HG02970 (cell line): ENCODE data around the gene TENM4.

Experiments used
- ATAC-seq: cut with Tn5 transposase; IDR thresholded peaks from one replicate; pipeline ENCODE4 v1.9.1; 2021; ENCODE audit warnings: mild to moderate bottlenecking, moderate library complexity, moderate number of reproducible peaks; ENCODE audit not compliant: unreplicated experiment, low FRiP score

Gene TENM4

DNA sequence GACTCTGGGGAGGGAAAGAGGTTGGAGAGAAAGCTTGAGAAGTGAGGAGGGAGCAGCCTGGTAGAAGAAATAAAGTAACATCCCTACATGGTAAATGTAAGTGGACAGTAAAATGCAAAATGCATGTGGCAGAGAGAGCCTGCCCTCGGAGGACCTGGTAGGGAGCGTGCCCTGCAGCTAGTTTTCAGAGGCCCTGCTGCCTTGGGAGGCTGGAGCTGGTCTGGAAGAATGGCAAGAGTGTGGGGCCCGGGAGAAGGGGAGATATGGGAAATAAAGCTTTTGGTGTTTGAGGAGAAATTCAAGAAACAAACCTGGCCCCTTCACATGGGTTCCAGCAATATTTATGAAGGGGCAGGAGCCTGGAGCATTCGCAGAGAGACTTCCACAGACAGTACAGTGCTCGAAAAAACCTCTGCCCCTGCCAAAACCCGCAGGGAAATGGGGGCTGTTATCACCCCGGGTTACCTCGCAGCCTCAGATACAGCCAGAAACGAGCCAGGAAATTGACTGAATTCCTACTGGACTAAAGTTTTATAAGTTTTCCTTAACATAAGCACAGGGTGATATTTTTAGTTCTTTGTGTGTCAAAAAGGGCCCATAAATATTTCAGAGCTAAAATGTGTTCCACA is 363.0 kb downstream of the TENM4 start:
- ATAC-seq = no peak

GRCh38 chr11:79076526-79077115 is 364.2 kb downstream of the TENM4 start:
- ATAC-seq = no peak

DNA sequence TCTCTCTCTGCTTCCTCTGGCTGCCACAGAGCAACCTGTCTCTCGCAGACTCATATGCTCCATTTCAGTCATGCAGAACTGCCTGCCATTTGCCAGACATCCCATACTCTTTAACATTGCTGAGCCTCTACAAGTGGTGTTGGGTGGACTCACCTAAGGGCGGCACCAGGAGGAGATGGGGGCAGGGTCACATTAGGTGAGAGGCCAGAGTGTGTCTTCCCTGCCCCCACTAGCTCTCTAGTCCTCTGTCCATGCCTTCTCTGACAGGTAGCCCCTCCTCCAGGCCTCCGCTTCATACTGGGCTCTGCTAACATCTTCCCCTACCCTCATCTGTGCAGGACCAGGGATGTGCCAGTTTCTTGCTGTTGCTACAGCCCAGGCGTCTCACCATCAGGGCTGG is 366.3 kb downstream of the TENM4 start:
- no peak for ATAC-seq

DNA sequence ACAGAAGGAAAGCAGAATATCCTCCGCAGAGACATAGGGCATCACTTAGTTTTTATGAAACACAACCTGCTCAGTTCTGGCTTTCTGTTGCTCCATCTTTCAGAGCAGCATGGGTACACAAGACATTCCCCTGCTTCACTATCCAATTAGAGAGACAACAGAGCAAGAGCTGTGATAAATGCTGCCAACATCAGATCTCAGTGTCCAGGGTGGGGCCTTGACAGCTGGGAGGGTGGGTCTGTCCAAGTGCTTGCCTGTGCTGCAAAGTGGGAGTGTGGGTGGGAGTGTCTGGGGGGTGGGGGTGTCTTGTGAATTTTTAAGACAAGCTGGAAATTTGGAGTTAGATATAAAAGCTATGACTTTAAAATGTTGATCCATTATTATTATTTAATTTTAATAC is 369.6 kb downstream of the TENM4 start:
- ATAC-seq = no peak

DNA sequence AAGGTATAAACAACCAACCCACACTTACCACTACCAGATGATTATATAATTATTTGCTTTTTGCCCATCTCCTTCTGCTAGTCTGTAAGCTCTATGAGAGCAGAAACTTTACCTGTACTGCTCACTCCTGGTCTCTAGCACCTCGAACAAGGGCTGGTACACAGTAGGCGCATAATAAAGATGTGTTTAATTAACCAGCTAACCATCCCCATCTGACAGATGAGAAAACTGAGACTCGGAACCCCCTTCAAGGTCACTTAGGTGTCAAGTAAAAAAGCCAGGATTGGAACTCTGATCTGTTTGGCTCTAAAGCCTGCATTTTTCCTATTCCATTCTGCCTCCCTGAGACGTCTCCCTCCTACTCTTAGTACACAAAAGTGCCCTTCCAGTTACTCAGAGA is 370.3 kb downstream of the TENM4 start:
- ATAC-seq = no peak

DNA sequence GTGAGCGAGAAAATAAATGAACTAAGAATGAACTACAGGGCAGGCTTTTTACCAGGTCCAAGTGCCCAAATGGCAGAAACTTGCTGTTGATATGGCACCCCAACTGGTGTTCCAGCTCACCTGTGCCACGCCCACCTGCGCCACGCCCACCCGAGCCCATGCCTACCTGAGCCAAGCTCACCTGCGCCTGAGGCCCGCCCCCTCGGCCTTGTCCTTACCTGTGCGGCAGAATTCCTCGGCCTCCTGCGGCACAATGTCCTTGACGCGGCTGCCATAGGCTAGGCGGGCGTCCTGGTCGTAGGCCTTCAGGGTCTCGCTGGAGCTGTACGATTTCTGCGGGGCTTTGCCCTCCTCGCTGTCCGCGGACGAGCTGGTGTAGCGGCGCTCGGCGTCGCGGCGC is 371.3 kb downstream of the TENM4 start:
- ATAC-seq = no peak

GRCh38 chr11:79068356-79068755 is 372.5 kb downstream of the TENM4 start:
- no peak for ATAC-seq

GRCh38 chr11:79067352-79067679 is 373.5 kb downstream of the TENM4 start:
- ATAC-seq = no peak

GRCh38 chr11:79066456-79067351 is 374.1 kb downstream of the TENM4 start:
- no peak for ATAC-seq

DNA sequence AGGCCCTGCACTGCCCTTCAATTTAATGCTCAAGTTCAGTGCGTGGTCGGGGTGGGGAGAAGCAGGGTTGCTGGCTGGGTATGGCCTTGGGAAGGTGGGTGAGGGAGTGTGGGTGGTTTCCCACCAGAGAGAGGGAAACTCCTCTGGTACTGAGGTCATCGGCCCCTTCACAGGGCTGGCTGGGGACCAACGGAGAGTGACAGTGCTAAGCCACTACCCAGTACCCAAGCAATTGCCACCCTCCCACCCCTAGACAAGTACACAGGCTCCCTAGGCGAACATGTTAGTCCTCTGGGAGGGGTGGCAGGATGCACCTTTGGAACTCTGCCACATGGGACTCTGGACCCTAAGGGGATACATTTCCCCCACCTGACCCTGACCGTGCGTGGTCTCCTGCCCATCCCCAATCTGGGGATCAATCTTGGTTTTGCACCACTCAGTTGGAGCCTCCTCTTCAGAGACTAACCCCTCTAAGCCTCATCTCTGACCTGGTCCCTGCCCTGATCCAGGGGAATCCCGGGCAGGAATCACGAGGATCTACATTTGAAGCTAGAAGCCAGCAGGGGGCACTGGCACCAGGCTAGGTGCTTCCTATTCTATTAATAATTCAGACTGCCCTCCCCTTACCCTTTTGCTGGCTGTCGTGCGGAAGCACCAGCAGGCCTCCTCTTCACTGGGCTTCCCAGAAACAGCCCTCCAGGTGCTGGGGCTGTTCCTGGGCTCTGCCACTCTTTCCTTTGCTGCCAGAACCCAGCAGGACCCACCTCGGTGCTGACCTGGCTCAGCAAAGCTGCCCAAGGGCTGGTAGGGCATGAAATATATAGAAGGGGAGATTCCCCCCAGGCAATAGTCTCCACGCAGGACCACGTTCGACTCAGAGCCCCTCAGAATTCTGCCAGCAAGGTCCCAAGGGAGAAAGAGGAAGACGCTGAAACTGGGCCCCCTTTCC is 377.7 kb downstream of the TENM4 start:
- no peak for ATAC-seq

DNA sequence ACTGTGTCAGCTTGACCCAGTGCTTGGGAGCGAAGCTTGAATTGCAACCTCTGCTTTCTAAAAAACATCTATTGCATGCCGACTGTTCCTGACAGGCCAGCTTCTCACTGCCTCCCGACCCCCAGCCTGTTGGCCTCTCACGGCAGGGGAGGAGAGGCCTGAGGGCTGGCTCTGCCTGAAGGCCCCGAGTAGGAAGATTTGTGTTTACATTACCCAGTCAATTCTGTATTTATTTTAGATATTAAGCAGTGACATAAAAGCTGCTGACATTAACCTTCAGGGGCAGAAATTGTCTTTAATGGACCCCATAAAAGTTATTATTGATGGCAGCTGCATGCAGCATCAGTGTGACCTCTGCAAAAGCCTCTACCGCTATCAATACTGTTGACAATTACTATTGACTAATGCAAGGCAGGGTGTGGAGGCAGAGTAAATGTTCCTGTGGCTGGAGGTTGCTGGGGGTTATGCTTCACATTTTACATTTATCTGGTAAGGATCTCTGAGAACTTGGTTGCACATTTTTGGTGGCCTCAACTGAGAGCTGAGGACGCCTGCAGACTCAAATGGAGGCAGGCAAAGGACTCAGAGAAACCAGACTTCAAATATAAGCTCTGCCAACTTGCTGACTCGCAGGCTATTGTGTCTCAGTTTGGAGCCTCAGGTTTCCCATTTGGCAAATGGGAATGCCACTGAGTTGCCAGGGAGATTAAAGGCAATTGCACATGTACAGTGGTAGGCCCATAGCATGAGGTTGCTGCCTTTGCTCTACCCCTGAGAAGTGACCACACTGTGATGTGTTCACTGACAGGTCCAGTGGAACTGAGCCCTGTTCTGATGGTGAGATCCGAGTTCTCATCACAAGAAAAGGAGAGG is 380.5 kb downstream of the TENM4 start:
- no peak for ATAC-seq

DNA sequence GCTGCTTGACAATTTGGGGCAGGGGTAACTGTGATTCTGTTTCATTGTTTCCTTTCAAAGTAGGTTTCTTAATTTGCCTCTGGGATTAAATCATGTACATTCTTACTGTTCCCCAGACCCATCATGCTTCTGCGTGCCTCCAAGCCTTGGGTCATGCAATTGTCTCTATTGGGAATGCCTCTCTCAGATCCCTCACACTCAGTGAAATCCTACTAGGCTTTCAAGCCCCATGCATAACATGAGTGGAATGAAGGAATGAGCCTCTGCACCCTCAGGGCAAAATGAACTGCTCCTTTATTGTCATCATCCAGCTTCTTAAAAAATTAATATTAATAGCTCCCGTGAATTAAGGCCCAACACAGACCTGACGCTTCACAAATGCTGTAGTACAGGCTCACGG is 381.7 kb downstream of the TENM4 start:
- no peak for ATAC-seq

- ATAC-seq = no peak
Observed at GRCh38 chr11:79055856-79056631, 384.8 kb downstream of the TENM4 start.

DNA sequence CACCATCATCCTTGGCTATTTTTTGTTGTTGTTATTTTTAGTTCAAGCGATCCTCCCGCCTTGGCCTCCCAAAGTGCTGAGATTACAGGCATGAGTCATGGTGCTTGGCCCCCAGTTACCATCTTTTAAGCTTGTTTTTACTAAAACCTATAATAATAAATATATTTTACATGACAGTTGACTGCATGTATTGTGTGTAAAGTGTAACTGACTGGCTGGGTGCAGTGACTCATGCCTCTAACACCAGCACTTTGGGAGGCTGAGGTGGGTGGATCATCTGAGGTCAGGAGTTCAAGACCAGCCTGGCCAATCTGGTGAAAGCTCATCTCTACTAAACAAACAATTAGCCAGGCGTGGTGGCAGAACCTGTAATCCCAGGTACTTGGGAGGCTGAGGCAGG is 386.2 kb downstream of the TENM4 start:
- ATAC-seq = no peak

GRCh38 chr11:79052544-79052943 is 388.3 kb downstream of the TENM4 start:
- no peak for ATAC-seq

DNA sequence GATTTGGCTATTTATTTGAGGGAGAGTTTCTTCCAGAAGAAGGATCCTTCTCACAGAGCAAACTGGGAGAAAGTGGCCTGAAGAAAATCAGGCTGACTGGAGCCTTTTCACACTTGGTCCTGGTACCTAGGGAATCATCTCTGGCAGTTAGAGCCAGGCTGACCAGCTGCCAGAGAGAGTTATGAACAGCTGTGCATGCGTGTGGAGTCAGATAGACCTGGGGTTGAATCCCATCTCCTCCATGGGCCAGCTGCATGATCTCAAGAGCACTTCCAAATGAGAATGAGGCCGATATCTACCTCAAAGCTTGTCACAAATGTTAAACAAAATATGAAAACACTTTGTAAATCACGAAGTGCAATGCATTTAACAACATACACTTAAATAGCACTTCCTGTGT is 390.0 kb downstream of the TENM4 start:
- no peak for ATAC-seq

- no peak for ATAC-seq
Observed at GRCh38 chr11:79049741-79050179, 391.1 kb downstream of the TENM4 start.

GRCh38 chr11:79047980-79048379 is 392.9 kb downstream of the TENM4 start:
- ATAC-seq = no peak

DNA sequence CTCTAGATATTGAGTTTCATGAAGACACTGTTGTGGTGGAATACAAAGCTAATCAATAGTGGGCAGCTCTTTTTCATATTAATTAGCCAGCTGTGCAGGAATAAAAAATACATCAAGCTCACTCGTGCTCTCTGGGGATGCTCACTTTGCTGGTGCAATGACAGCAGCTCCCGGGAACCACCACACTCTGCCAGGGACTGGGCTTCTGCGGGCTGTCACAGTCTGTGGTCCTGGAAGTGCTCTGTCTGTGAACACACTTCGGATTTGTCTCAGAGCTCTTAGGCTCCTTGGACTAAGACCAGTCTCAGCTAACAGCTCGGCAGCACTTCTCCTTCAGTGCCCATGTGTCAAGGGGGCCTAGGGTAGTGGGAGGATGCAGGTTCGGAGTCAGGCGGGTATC is 393.5 kb downstream of the TENM4 start:
- no peak for ATAC-seq
